DOHH2 (cell line): ENCODE measurements around the gene CDK17.
"Not testable (repeated sequence)": the region's sequence is repeated elsewhere in the genome, so short reads cannot be mapped to it uniquely, and the experiment has no call there.

Experiments used
- H3F3A ChIP-seq: fragments of 200-600 bp; sonication (generic), shearing (Covaris generic); 2 replicates; pipeline ENCODE4 v1.6.0; 2016; ENCODE audit warnings: antibody characterized with exemption, mild to moderate bottlenecking; ENCODE audit not compliant: control insufficient read depth, insufficient read depth
- H3K27ac ChIP-seq: fragments of 200-600 bp; sonication (generic); 2 replicates; pipeline ENCODE4 v1.5.1; 2014; ENCODE audit warnings: low read depth, mild to moderate bottlenecking, low read length, moderate library complexity
- H3K27me3 ChIP-seq: fragments of 200-600 bp; sonication (generic); 2 replicates; pipeline ENCODE4 v1.6.1; 2014; ENCODE audit warnings: mild to moderate bottlenecking, low read length, mixed read lengths; ENCODE audit not compliant: control insufficient read depth
- H3K36me3 ChIP-seq: fragments of 200-600 bp; sonication (generic); 2 replicates; pipeline ENCODE4 v1.6.1; 2014; ENCODE audit warnings: mild to moderate bottlenecking, low read length, moderate library complexity, mixed read lengths; ENCODE audit not compliant: control insufficient read depth
- H3K4me1 ChIP-seq: fragments of 200-600 bp; sonication (generic); 2 replicates; pipeline ENCODE4 v1.6.1; 2014; ENCODE audit warnings: mild to moderate bottlenecking, low read length, mixed read lengths; ENCODE audit not compliant: control insufficient read depth
- H3K4me2 ChIP-seq: fragments of 200-600 bp; sonication (generic); 2 replicates; pipeline ENCODE4 v1.6.0; 2014; ENCODE audit warnings: mild to moderate bottlenecking, low read length, moderate library complexity
- H3K4me3 ChIP-seq: fragments of 200-600 bp; sonication (generic); 2 replicates; pipeline ENCODE4 v1.5.1; 2014; ENCODE audit warnings: mild to moderate bottlenecking, low read length, mixed read lengths
- H3K79me2 ChIP-seq: fragments of 200-600 bp; sonication (generic); 2 replicates; pipeline ENCODE4 v1.6.1; 2014; ENCODE audit warnings: mild to moderate bottlenecking, low read length, mixed read lengths; ENCODE audit not compliant: control insufficient read depth
- H3K9me2 ChIP-seq: fragments of 200-600 bp; sonication (generic); replicated peaks from 2 replicates; pipeline ENCODE4 v1.6.1; 2014; ENCODE audit warnings: mild to moderate bottlenecking, low read length, mixed read lengths; ENCODE audit not compliant: control insufficient read depth
- H3K9me3 ChIP-seq: fragments of 200-600 bp; sonication (generic); 2 replicates; pipeline ENCODE4 v1.6.1; 2014; ENCODE audit warnings: antibody characterized with exemption, low read length, mixed read lengths; ENCODE audit not compliant: control insufficient read depth, insufficient read depth
- H4K20me1 ChIP-seq: fragments of 200-600 bp; sonication (generic); 2 replicates; pipeline ENCODE4 v1.6.0; 2014; ENCODE audit warnings: low read depth, mild to moderate bottlenecking, antibody characterized with exemption, low read length, moderate library complexity; ENCODE audit not compliant: control insufficient read depth, insufficient read depth
- CTCF ChIP-seq: fragments of 200-600 bp; sonication (generic); IDR thresholded peaks from one replicate; pipeline ENCODE4 v1.5.1; 2014; ENCODE audit warnings: antibody characterized with exemption, mild to moderate bottlenecking, low read depth, low read length; ENCODE audit not compliant: poor library complexity, severe bottlenecking
- EZH2phosphoT487 ChIP-seq: fragments of 200-600 bp; sonication (generic); IDR thresholded peaks from 2 replicates; pipeline ENCODE4 v1.6.1; 2017; ENCODE audit warnings: borderline replicate concordance, mild to moderate bottlenecking, antibody characterized with exemption, low read length, moderate library complexity, mixed read lengths

CDK17 gene

DNA sequence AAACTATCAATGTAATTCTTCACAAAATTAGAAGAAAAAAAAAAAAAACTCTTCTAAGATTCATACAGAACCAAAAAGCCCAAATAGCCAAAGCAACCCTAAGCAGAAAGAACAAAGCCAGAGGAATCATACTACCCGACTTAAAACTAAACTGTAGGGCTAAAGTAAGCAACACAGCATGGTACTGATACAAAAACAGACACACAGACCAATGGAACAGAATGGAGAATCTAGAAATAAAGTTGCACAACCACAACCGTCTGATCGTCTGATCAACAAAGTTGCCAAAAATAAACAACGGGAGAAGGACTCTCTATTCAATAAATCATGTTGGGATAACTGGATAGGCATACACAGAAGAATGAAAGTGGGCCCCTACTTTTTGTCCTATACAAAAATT is 16.9 kb downstream of the CDK17 start:
- H3F3A ChIP-seq = peaks cover 23% of the 10 kb centered on the region
- H3K79me2 ChIP-seq = peaks cover 98% of the 10 kb centered on the region
- no peak overlapping the region for H3K4me3 ChIP-seq
- H3K27ac ChIP-seq = no peak overlapping the region
- H3K9me3 ChIP-seq = no peaks in the 10 kb centered on the region
- no peak overlapping the region for H3K4me2 ChIP-seq
- H4K20me1 ChIP-seq = no peaks in the 10 kb centered on the region
- H3K36me3 ChIP-seq = 0 out of 2 replicates have a peak, but pooled peaks cover 2% of the 10 kb centered on the region
- TF ChIP-seq EZH2phosphoT487 = no peak
- TF ChIP-seq CTCF = no peak
- H3K9me2 ChIP-seq = no peaks in the 10 kb centered on the region
- no peaks in the 10 kb centered on the region for H3K27me3 ChIP-seq
- peaks cover 76% of the 10 kb centered on the region for H3K4me1 ChIP-seq

DNA sequence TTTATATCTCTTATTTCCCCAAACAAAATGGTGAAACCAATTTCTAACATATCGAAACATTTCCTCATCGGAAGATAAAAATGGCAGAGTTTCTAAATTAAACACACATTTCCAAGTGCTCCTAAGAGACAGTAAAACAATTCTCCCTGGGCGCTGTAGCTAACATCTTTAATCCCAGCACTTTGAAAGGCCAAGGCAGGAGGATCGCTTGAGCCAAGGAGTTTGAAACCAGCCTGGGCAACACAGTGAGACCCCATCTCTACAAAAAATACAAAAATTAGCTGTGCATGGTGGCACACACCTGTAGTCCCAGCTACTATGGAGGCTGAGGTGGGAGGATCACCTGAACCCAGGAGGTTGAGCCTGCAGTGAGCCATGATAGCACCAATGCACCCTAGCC is 20.5 kb downstream of the CDK17 start:
- H3F3A ChIP-seq = peaks cover 15% of the 10 kb centered on the region
- peaks cover 82% of the 10 kb centered on the region for H3K4me1 ChIP-seq

GRCh38 chr12:96378319-96378718 is 21.9 kb downstream of the CDK17 start:
- H3K9me3 ChIP-seq = no peaks in the 10 kb centered on the region
- no peaks in the 10 kb centered on the region for H3K27me3 ChIP-seq
- TF ChIP-seq CTCF = no peak
- no peak for TF ChIP-seq EZH2phosphoT487
- H3K4me1 ChIP-seq = peaks cover 85% of the 10 kb centered on the region
- peaks cover 8% of the 10 kb centered on the region; the same call in 1 of the 2 replicates for H4K20me1 ChIP-seq
- peak overlapping the region; percentile 83 for H3K27ac ChIP-seq
- peak overlapping the region; percentile 60 for H3K4me3 ChIP-seq
- no peaks in the 10 kb centered on the region for H3K36me3 ChIP-seq
- H3K79me2 ChIP-seq = peaks cover 97% of the 10 kb centered on the region
- H3K9me2 ChIP-seq = no peaks in the 10 kb centered on the region
- peaks cover 15% of the 10 kb centered on the region for H3F3A ChIP-seq
- peak overlapping the region; percentile 69 for H3K4me2 ChIP-seq

More for the DNA sequence above, 20.5 kb downstream of the CDK17 start:
- H3K4me3 ChIP-seq, H3K36me3 ChIP-seq, H4K20me1 ChIP-seq, H3K9me3 ChIP-seq, H3K9me2 ChIP-seq, H3K27ac ChIP-seq, H3K27me3 ChIP-seq: not testable (repeated sequence)
- Histone ChIP-seq H3K4me2 (peak overlapping the region; percentile 8; the same call in 1 of the 2 replicates), H3K79me2 (peaks cover 97% of the 10 kb centered on the region)

DNA sequence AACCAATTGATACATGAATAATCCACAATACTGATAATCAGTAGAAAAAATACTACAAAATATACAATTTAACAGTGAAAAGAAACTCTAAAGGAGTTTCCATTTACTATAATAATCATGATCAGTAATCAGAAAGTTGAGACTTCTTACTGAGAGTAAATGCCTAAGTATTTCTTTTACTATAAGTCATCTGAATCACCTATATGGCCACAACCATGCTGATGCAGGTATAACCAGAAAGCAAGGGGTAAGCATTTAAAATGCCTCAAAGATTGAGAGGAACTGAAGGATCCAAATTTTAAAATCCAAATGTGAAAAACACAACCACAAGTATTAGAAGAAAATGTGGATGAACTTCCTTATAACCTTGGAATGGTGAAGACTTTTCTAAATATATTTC is 23.4 kb downstream of the CDK17 start:
- peak overlapping the region; percentile 83 for H3K27ac ChIP-seq
- peaks cover 12% of the 10 kb centered on the region; the same call in 1 of the 2 replicates for H4K20me1 ChIP-seq
- H3K27me3 ChIP-seq = no peaks in the 10 kb centered on the region
- H3F3A ChIP-seq = peaks cover 15% of the 10 kb centered on the region
- no peaks in the 10 kb centered on the region for H3K36me3 ChIP-seq
- H3K4me1 ChIP-seq = peaks cover 82% of the 10 kb centered on the region
- TF ChIP-seq CTCF = no peak
- TF ChIP-seq EZH2phosphoT487 = no peak
- peak overlapping the region; percentile 69 for H3K4me2 ChIP-seq
- H3K79me2 ChIP-seq = peaks cover 97% of the 10 kb centered on the region
- H3K9me2 ChIP-seq = no peaks in the 10 kb centered on the region
- H3K9me3 ChIP-seq = no peaks in the 10 kb centered on the region
- peak overlapping the region; percentile 41 for H3K4me3 ChIP-seq
